Caki2 (cell line): Measurements from ENCODE around the gene PADI1. TPM values are rescaled to one million over a fixed set of nuclear protein-coding genes. Genes with fewer than 3 reads are reported as not detected.

ENCODE experiments used
- DNase-seq: peaks from one replicate; pipeline ENCODE4 v3.0.0-alpha.2; 2015; ENCODE audit warnings: low read depth
- in situ Hi-C: cut with HindIII; loops from 2 replicates; pipeline ENCODE4 v1.10.0; 2016; ENCODE audit warnings: low sequenced_read_pairs, low pct_unique_long_range_greater_than_20kb, mixed read lengths
- total RNA-seq: library from RNA; depleted of rRNA; stranded (reverse); fragments of >200 nt; shearing (Covaris generic); gene quantifications from 2 replicates; pipeline ENCODE4 v1.2.3, GENCODE V29; 2014; ENCODE audit warnings: low replicate concordance

Gene PADI1
- total RNA-seq, 1 experiment from 2014 or later = 4.4 TPM

- DNase-seq = no peak
- in situ Hi-C loops = no loop called here
Observed at GRCh38 chr1:17193222-17194132, 11.5 kb upstream of the PADI1 start.

GRCh38 chr1:17194133-17194475, 10.8 kb upstream of the PADI1 start:
- in situ Hi-C loops = no loop called here
- DNase-seq = no peak

- no peak for DNase-seq
- in situ Hi-C loops = no loop called here
Observed at GRCh38 chr1:17194615-17195528, 10.1 kb upstream of the PADI1 start.

GRCh38 chr1:17195731-17196130, 9.2 kb upstream of the PADI1 start:
- DNase-seq = no peak
- in situ Hi-C loops = no loop called here

- no peak for DNase-seq
- in situ Hi-C loops = no loop called here
Observed at GRCh38 chr1:17196496-17197185, 8.3 kb upstream of the PADI1 start.

GRCh38 chr1:17197696-17198095, 7.2 kb upstream of the PADI1 start:
- no peak for DNase-seq
- in situ Hi-C loops = no loop called here

- DNase-seq = no peak
- in situ Hi-C loops = no loop called here
Observed at GRCh38 chr1:17198476-17199258, 6.3 kb upstream of the PADI1 start.

- DNase-seq = no peak
Observed at GRCh38 chr1:17199267-17200044, 5.5 kb upstream of the PADI1 start.

GRCh38 chr1:17200246-17200645, 4.7 kb upstream of the PADI1 start:
- in situ Hi-C loops = no loop called here
- DNase-seq = no peak

More at GRCh38 chr1:17199267-17200044, 5.5 kb upstream of the PADI1 start:
- in situ Hi-C loops = no loop called here

- in situ Hi-C loops = no loop called here
- DNase-seq = peak; percentile 54
Observed at GRCh38 chr1:17200756-17201155, 4.2 kb upstream of the PADI1 start.

GRCh38 chr1:17201201-17202021, 3.5 kb upstream of the PADI1 start:
- in situ Hi-C loops = no loop called here

GRCh38 chr1:17205652-17206051, 724 bp downstream of the PADI1 start:
- DNase-seq = no peak
- in situ Hi-C loops = no loop called here

More at GRCh38 chr1:17201201-17202021, 3.5 kb upstream of the PADI1 start:
- DNase-seq = peak; percentile 35

- no peak for DNase-seq
- in situ Hi-C loops = no loop called here
Observed at GRCh38 chr1:17206196-17206595, 1.3 kb downstream of the PADI1 start.

GRCh38 chr1:17207046-17207445, 2.1 kb downstream of the PADI1 start:
- no peak for DNase-seq
- in situ Hi-C loops = no loop called here

GRCh38 chr1:17207540-17207939, 2.6 kb downstream of the PADI1 start:
- in situ Hi-C loops = no loop called here
- DNase-seq = no peak

- in situ Hi-C loops = no loop called here
- no peak for DNase-seq
Observed at GRCh38 chr1:17207966-17208418, 3.1 kb downstream of the PADI1 start.
